Activated naive CD4-positive, alpha-beta T cell treated with anti-CD3 and anti-CD28 coated beads, Interleukin-2, amount 10 ng/mL, durations not matched to agents 7 days and 5 days (primary cell): ENCODE measurements around the gene MIAT.

Experiments
- CTCF ChIA-PET: fragments of 350-600 bp; sonication (Branson Sonifier 250); formaldehyde crosslinking; loops from one replicate; lab custom pipeline; 2021; ENCODE audit warnings: antibody characterized with exemption; lab: Charles Lee
- DNase-seq: peaks from one replicate; pipeline ENCODE4 v3.0.0-alpha.2; 2020
- H3K27ac Mint-ChIP-seq: one replicate; pipeline ENCODE4 v1.8.0; 2021; ENCODE audit warnings: mild to moderate bottlenecking, moderate library complexity, mixed read lengths
- H3K27me3 Mint-ChIP-seq: one replicate; pipeline ENCODE4 v1.8.0; 2021; ENCODE audit warnings: mild to moderate bottlenecking, mixed read lengths
- H3K36me3 Mint-ChIP-seq: one replicate; pipeline ENCODE4 v1.8.0; 2021; ENCODE audit warnings: mixed read lengths
- H3K4me1 Mint-ChIP-seq: one replicate; pipeline ENCODE4 v1.8.0; 2021; ENCODE audit warnings: mixed read lengths
- H3K4me3 Mint-ChIP-seq: one replicate; pipeline ENCODE4 v1.8.0; 2021; ENCODE audit warnings: mild to moderate bottlenecking, moderate library complexity, mixed read lengths
- H3K9me3 Mint-ChIP-seq: one replicate; pipeline ENCODE4 v1.8.0; 2021; ENCODE audit warnings: mixed read lengths

MIAT gene

DNA sequence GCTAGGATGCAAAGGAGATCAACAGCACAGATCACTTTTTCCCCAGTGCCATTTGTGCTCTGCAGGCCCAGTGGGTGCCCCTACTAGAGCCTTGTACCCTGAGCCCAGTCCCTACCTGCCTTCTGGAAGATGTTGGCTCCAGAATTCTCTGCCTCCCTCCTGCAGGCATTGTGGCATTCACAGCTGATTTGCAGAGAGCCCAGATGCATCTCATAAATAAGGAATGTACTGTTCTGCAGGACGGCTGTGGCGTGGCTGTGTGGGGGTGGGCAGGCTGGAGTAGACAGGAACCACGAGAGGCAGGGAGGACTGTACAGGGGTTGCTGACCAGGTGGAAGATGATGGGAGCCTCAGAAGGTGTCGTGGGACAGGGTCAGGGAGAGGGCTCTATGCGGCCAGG, 11.2 kb upstream of the MIAT start:
- Mint-ChIP-seq H3K9me3 (no peaks in the 10 kb centered on the region), H3K27ac (no peak overlapping the region), H3K27me3 (peaks cover 10% of the 10 kb centered on the region), H3K4me1 (peaks cover 90% of the 10 kb centered on the region), H3K36me3 (no peaks in the 10 kb centered on the region), H3K4me3 (no peak overlapping the region)
- no peak for DNase-seq
- CTCF ChIA-PET = no interaction called here

DNA sequence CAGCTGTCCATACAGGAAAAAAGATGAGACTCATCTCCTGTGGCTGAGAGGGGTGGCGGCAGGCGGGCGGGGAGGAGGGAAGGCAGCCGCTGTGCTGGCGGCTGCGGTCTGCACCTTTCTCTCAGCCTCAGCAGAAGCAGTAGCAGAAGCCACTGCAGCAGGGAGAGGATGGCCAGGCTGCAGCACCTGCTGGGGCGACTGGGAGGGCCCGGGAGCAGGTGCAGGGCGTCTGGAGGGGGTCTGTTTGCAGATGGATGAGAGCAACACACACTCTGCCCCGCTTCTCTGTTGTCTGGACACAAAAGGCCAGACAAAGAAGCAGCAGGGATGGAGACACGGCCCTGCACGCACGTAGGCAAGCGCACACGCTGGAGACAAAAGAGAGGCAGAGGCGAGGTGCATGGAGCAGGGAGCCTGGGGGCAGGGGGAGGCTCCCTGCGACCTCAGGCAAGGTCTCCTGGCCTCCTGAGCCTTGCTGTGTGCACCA, 9.3 kb upstream of the MIAT start:
- peaks cover 71% of the 10 kb centered on the region for H3K4me1 Mint-ChIP-seq

DNA sequence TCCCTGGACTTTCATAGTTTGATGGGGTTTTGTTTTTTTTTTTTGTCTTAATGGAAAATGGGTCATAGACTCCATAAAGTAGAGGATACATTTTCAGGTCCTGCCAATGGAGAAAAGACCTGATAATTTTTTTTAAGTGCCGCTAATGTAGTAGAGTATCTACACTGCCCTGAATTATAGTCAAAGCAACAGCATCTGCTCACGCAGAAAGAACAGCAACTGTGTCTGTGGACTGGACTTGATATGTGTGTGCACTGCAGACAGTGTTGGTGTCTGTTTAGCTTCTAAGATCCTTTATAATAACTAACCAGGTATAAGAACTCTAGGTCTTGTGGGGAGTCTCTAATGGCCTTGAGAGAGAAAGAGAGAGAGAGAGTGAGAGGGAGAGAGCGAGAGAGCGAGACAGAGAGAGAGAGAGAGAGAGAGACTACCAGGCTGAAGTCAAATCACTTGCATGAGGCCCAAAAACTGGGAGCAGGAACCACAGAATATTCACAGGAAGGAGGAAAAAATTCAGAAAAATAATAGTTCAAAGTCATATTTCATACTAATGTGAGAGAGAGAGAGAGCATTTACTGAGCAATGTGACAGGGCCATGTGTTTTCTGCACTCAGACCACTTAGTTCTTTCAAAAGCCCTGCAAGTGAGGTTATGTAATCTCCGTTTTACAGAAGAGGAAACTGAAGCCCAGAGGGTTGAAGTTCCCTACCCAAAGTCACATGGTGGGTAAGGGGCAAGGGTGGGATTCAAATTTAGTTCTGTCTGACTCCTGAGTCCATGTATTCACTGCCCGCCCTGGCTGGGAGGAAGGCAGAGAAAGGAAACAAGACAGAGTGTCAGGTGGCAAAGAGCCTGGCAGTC, 8.6 kb upstream of the MIAT start:
- CTCF ChIA-PET = no interaction called here
- Mint-ChIP-seq H3K4me1 (peaks cover 64% of the 10 kb centered on the region), H3K36me3 (no peaks in the 10 kb centered on the region), H3K4me3 (peak overlapping the region; percentile 0), H3K27me3 (peaks cover 34% of the 10 kb centered on the region), H3K27ac (peak overlapping the region; percentile 30), H3K9me3 (no peaks in the 10 kb centered on the region)
- no peak for DNase-seq

More for the DNA sequence above, 9.3 kb upstream of the MIAT start:
- Mint-ChIP-seq H3K27me3 (peaks cover 27% of the 10 kb centered on the region), H3K36me3 (no peaks in the 10 kb centered on the region), H3K27ac (peak overlapping the region; percentile 71), H3K4me3 (peak overlapping the region; percentile 0), H3K9me3 (no peaks in the 10 kb centered on the region)
- DNase-seq = peak; percentile 70
- CTCF ChIA-PET = interaction anchor here (1.3 kb wide), 1 partner anchor 146 kb away, joined by 9 read pairs; no protein-coding TSS in a partner anchor

- peaks cover 43% of the 10 kb centered on the region for H3K4me1 Mint-ChIP-seq
- no peak overlapping the region for H3K27ac Mint-ChIP-seq
- peaks cover 52% of the 10 kb centered on the region for H3K27me3 Mint-ChIP-seq
- CTCF ChIA-PET = interaction anchor here (0.5 to 2.0 kb wide), 5 partner anchors 15 to 283 kb away, joined by 3 to 11 read pairs (median 3); no protein-coding TSS in a partner anchor
- H3K36me3 Mint-ChIP-seq = no peaks in the 10 kb centered on the region
- DNase-seq = no peak
- H3K9me3 Mint-ChIP-seq = no peaks in the 10 kb centered on the region
- H3K4me3 Mint-ChIP-seq = no peak overlapping the region
Measured at GRCh38 chr22:26650722-26651421, 6.5 kb upstream of the MIAT start.

DNA sequence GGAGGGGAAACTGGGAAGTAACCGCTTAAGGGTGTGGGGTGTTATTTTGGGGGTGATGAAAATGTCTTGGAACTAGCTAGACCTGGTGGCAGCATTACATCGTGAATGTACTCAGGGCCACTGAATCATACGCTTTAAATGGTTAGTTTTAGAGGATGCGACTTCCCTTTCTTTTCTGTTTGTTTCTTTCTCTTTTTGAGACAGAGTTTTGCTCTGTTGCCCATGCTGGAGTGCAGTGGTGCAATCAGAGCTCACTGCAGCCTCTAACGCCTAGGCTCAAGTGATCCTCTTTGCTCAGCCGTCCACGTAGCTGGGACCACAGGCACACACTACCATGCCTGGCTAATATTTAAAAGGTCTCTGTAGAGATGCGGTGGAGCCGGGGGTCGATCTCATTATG, 5.6 kb upstream of the MIAT start:
- no peaks in the 10 kb centered on the region for H3K36me3 Mint-ChIP-seq

GRCh38 chr22:26658161-26658560, 773 bp downstream of the MIAT start:
- DNase-seq = no peak
- CTCF ChIA-PET = interaction anchor here (1.5 kb wide), 1 partner anchor 13 kb away, joined by 3 read pairs; no protein-coding TSS in a partner anchor

More for the DNA sequence above, 5.6 kb upstream of the MIAT start:
- Mint-ChIP-seq H3K27ac (no peak overlapping the region), H3K27me3 (peaks cover 57% of the 10 kb centered on the region), H3K4me3 (no peak overlapping the region), H3K4me1 (peaks cover 35% of the 10 kb centered on the region), H3K9me3 (no peaks in the 10 kb centered on the region)
- no peak for DNase-seq
- CTCF ChIA-PET = interaction anchor here (1.2 to 1.7 kb wide), 3 partner anchors 23 to 284 kb away, joined by 3 to 5 read pairs (median 3); no protein-coding TSS in a partner anchor

GRCh38 chr22:26658671-26659478, 1.5 kb downstream of the MIAT start:
- Mint-ChIP-seq H3K9me3 (no peaks in the 10 kb centered on the region), H3K4me1 (peaks cover 43% of the 10 kb centered on the region), H3K27me3 (peaks cover 31% of the 10 kb centered on the region), H3K4me3 (peak overlapping the region; percentile 94), H3K27ac (peak overlapping the region; percentile 92), H3K36me3 (peaks cover 17% of the 10 kb centered on the region)
- CTCF ChIA-PET = interaction anchor here (0.8 kb wide), 1 partner anchor 15 kb away, joined by 3 read pairs; no protein-coding TSS in a partner anchor
- peak; percentile 85 for DNase-seq

More at GRCh38 chr22:26658161-26658560, 773 bp downstream of the MIAT start:
- peak overlapping the region; percentile 92 for H3K27ac Mint-ChIP-seq
- H3K27me3 Mint-ChIP-seq = peaks cover 38% of the 10 kb centered on the region
- H3K36me3 Mint-ChIP-seq = peaks cover 11% of the 10 kb centered on the region
- H3K4me3 Mint-ChIP-seq = peak overlapping the region; percentile 94
- H3K9me3 Mint-ChIP-seq = no peaks in the 10 kb centered on the region
- peaks cover 39% of the 10 kb centered on the region for H3K4me1 Mint-ChIP-seq

GRCh38 chr22:26660356-26660755, 3.0 kb downstream of the MIAT start:
- peaks cover 24% of the 10 kb centered on the region for H3K36me3 Mint-ChIP-seq
- H3K27me3 Mint-ChIP-seq = peaks cover 19% of the 10 kb centered on the region
- no peak for DNase-seq
- H3K27ac Mint-ChIP-seq = no peak overlapping the region
- H3K4me1 Mint-ChIP-seq = peaks cover 57% of the 10 kb centered on the region
- H3K9me3 Mint-ChIP-seq = no peaks in the 10 kb centered on the region
- CTCF ChIA-PET = interaction anchor here (8.4 kb wide), 1 partner anchor 157 kb away, joined by 61 read pairs; no protein-coding TSS in a partner anchor
- no peak overlapping the region for H3K4me3 Mint-ChIP-seq

DNA sequence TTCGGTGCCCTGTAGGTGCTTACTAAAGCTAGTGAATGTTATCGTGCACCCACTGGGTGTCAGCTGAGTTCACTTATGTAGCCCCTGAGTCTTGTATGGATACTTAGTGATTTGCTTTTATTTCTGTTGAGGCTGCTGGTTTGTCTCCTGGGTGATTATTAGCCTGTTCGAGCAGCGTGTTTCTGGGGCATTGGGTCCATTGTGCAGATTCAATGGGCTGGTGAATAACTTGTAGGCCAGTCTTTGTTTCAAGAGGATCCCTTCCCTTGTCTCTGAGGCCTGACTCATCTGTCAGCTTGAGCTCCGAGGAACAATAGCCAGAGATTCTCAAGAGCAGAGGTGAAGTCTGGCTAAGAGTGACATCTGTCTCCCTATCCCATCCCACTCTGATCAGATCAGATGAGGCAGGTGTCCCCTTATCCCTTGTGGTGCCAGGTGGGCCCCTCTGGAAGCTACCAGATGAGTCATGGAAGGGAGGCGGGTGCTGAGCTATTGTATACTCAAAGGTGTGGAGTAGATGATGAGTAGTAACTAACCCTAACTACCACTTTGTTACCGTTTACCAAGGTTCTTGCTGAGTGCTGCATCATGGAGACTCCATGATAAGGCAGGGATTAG, 3.7 kb downstream of the MIAT start:
- H3K9me3 Mint-ChIP-seq = no peaks in the 10 kb centered on the region
- DNase-seq = no peak
- peaks cover 24% of the 10 kb centered on the region for H3K36me3 Mint-ChIP-seq
- H3K4me1 Mint-ChIP-seq = peaks cover 65% of the 10 kb centered on the region
- H3K4me3 Mint-ChIP-seq = no peak overlapping the region
- no peak overlapping the region for H3K27ac Mint-ChIP-seq
- peaks cover 13% of the 10 kb centered on the region for H3K27me3 Mint-ChIP-seq
- CTCF ChIA-PET = interaction anchor here (1.2 to 8.4 kb wide), 3 partner anchors 13 to 158 kb away, joined by 3 to 61 read pairs (median 7); no protein-coding TSS in a partner anchor

GRCh38 chr22:26662160-26662559, 4.8 kb downstream of the MIAT start:
- Mint-ChIP-seq H3K4me1 (peaks cover 62% of the 10 kb centered on the region), H3K27ac (no peak overlapping the region), H3K4me3 (no peak overlapping the region), H3K27me3 (peaks cover 6% of the 10 kb centered on the region), H3K36me3 (peaks cover 29% of the 10 kb centered on the region), H3K9me3 (no peaks in the 10 kb centered on the region)
- CTCF ChIA-PET = interaction anchor here (1.2 to 8.4 kb wide), 2 partner anchors 12 to 159 kb away, joined by 3 to 61 read pairs; no protein-coding TSS in a partner anchor
- no peak for DNase-seq

- Mint-ChIP-seq H3K36me3 (peaks cover 37% of the 10 kb centered on the region), H3K27ac (no peak overlapping the region), H3K4me3 (no peak overlapping the region), H3K4me1 (peaks cover 53% of the 10 kb centered on the region), H3K9me3 (no peaks in the 10 kb centered on the region), H3K27me3 (no peaks in the 10 kb centered on the region)
- DNase-seq = no peak
- CTCF ChIA-PET = interaction anchor here (3.0 to 8.4 kb wide), 2 partner anchors 10 to 161 kb away, joined by 13 to 61 read pairs; no protein-coding TSS in a partner anchor
Measured at GRCh38 chr22:26663374-26663923, 6.1 kb downstream of the MIAT start.

- no peaks in the 10 kb centered on the region for H3K27me3 Mint-ChIP-seq
- no peak for DNase-seq
- H3K4me1 Mint-ChIP-seq = peaks cover 62% of the 10 kb centered on the region
- H3K27ac Mint-ChIP-seq = no peak overlapping the region
- CTCF ChIA-PET = interaction anchor here (1.0 to 8.4 kb wide), 12 partner anchors 8 to 236 kb away, joined by 3 to 61 read pairs (median 4); partner anchors contain the start of genes HPS4 and SRRD
- H3K36me3 Mint-ChIP-seq = peaks cover 42% of the 10 kb centered on the region
- no peak overlapping the region for H3K4me3 Mint-ChIP-seq
- H3K9me3 Mint-ChIP-seq = no peaks in the 10 kb centered on the region
Measured at GRCh38 chr22:26665813-26666231, 8.4 kb downstream of the MIAT start.
